HG03558 (cell line): ENCODE measurements around the gene NPY5R.

Experiments used
- ATAC-seq: cut with Tn5 transposase; IDR thresholded peaks from one replicate; pipeline ENCODE4 v1.9.1; 2021; ENCODE audit warnings: moderate number of reproducible peaks; ENCODE audit not compliant: unreplicated experiment; ENCODE audit errors: extremely low read depth

NPY5R gene

GRCh38 chr4:163384434-163384833, 40.7 kb downstream of the NPY5R start:
- ATAC-seq = no peak

DNA sequence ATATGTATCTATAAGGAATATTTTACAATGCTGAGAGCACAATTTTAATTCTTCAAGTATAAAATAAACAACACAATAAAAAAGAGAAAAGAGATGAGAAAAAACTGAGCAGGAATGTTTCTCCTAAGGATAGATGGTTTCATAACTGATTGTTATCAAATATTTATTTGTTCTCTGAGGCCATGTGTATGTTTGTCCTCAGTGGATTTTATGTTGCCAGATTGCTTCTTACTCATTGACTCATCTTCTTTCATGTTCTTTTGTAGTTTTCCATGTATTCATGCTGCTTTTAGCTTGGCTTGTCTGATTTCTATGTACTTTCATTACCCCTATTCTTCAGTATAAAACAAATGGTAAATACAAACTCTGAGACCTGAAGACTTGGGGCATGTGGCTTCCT, 41.2 kb downstream of the NPY5R start:
- ATAC-seq = no peak

GRCh38 chr4:163385466-163385865, 41.8 kb downstream of the NPY5R start:
- no peak for ATAC-seq

DNA sequence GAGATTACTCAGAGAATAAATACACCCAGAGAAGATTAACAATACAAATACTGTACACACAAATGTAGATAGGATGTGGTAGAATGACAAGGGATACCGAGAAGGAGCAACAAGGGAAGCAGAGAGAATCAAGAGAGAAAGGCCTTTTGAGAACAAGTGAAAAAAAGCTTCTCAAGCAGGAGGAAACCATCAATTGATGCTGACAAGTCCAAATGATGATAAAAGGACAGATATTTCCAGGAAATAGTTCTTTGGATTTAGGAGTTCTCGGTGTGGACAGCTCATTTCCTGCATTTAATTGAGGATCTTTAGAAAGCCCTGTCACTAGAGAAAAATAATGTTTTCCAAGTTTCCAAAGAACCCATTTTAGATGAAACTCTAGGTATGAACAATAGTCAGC, 48.1 kb downstream of the NPY5R start:
- no peak for ATAC-seq

- ATAC-seq = no peak
Measured at GRCh38 chr4:163392328-163392727, 48.6 kb downstream of the NPY5R start.

DNA sequence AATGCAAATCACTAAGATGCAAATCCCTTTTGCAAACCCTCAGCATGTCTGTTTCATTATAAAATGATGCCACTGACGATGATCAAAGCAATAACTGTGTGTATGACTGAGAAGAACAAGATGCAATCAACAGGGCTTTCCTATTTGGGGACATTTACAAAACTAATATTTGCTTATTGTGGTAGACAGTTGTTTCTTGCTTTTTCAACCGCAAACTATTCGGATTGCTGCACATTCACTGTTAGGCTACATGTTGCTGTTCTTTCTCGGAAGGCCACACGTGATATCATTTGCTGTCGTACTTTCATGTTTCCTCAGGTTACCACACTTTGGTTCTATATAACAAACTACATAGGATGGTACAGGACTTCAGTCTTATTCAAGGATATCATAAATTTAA, 49.8 kb downstream of the NPY5R start:
- ATAC-seq = no peak

DNA sequence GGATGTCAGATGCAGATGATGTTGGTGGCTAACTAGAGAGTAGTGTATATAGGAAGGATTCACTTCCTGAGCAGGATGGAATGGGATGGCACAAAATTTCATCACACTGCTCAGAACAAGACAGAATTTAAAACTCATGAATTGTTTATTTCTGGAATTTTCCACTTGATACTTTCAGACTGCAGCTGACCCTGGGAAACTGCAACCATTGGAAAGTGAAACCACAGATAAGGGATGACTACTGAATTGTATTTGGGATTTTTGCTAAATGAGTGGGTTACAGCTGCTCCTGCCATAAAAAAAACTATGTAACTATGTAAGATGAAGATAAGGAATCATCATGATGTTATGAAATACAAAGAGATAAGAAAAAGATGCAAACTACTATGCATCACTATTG, 51.4 kb downstream of the NPY5R start:
- no peak for ATAC-seq

GRCh38 chr4:163395758-163396157, 52.1 kb downstream of the NPY5R start:
- ATAC-seq = no peak

DNA sequence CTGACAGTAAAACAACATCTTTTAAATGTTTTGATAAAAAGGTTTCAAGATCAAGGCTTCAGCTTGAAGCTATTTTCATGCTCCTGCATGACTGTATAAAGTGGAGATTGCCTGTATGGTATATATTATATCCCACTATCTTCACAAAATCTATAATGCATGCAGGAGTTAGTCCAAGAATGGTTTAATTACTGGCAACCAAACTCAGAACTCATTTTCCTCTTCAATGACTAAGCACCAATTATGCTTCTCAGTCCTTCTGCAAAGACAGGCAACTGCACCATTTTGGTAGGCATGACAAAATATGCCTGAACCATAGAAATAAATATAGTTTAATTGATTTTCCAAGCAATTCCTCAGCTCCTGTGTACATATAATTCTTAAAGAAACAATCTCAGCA, 54.5 kb downstream of the NPY5R start:
- no peak for ATAC-seq

DNA sequence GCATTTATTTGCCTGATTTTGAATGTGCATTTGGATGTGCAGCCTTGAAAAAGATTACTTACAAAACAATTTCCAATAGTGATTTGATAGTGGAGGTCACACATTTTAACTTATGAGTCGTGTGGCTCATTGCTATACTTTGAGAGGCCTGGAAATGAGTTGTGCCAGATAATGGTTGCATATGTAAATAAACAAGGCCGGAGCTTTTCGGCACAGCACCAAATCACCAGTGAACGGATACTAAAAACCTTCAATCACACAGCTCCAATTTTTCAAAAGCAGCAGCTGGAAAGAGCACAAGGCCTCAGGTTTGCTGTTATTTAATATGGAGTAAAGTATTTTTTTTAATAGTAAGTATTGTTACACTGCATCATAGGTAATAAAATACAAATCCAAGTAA, 57.2 kb downstream of the NPY5R start:
- ATAC-seq = no peak
